Stimulated activated effector memory CD8-positive, alpha-beta T cell treated with anti-CD3 and anti-CD28 coated beads, Interleukin-12 subunit alpha, Interleukin-12 subunit beta, amount 100 ng/mL, for 72 hours (primary cell): Measurements from ENCODE around the gene SMAD7.

Source experiments
- ATAC-seq: fragments of 150-1000 bp; cut with Tn5 transposase; 2 replicates; pipeline ENCODE4 v1.10.0; 2021
- DNase-seq, 2 donors: peaks; one replicate each; pipeline ENCODE4 v3.0.0; 2021 to 2022; ENCODE audit warnings: low spot score in 2 of 2
- H3K27ac Mint-ChIP-seq: one replicate; pipeline ENCODE4 v1.8.0; 2022; ENCODE audit warnings: mild to moderate bottlenecking, mixed read lengths
- H3K36me3 Mint-ChIP-seq: one replicate; pipeline ENCODE4 v1.8.0; 2022; ENCODE audit warnings: mild to moderate bottlenecking, mixed read lengths
- H3K4me1 Mint-ChIP-seq: one replicate; pipeline ENCODE4 v1.8.0; 2022; ENCODE audit warnings: mixed read lengths
- H3K4me3 Mint-ChIP-seq: one replicate; pipeline ENCODE4 v1.8.0; 2022; ENCODE audit warnings: mild to moderate bottlenecking, mixed read lengths
- H3K9me3 Mint-ChIP-seq: one replicate; pipeline ENCODE4 v1.8.0; 2022; ENCODE audit warnings: mixed read lengths

The SMAD7 gene

GRCh38 chr18:48974304-48975119 lies 23.7 kb upstream of the SMAD7 start:
- no peak for ATAC-seq
- peak overlapping the region; percentile 42 for H3K4me3 Mint-ChIP-seq
- no peak for DNase-seq
- H3K4me1 Mint-ChIP-seq: peaks cover 36% of the 10 kb centered on the region
- no peaks in the 10 kb centered on the region for H3K9me3 Mint-ChIP-seq
- H3K36me3 Mint-ChIP-seq: peaks cover 5% of the 10 kb centered on the region
- no peak overlapping the region for H3K27ac Mint-ChIP-seq

DNA sequence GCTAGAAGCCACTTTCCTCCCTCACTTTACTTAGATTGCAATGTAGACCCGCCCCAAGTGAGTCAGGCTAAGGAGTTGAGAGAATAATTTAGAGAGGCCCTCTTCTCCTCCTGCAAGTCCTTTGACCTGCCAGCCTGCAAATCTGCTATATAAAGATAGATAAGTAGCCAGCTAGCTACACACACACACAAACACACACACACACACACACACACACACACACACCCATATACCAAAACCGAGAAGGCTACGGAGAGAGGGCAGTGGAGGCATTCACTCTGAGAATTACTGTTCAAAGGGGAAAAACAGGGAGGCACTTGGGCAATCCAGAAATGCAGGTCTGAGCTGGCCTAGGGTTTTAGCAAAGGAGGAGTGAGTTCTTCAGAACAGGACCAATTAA lies 23.0 kb upstream of the SMAD7 start:
- H3K4me3 Mint-ChIP-seq: no peak overlapping the region
- no peaks in the 10 kb centered on the region for H3K36me3 Mint-ChIP-seq
- ATAC-seq: no peak
- H3K4me1 Mint-ChIP-seq: peaks cover 29% of the 10 kb centered on the region
- no peak for DNase-seq
- H3K27ac Mint-ChIP-seq: no peak overlapping the region
- no peaks in the 10 kb centered on the region for H3K9me3 Mint-ChIP-seq

DNA sequence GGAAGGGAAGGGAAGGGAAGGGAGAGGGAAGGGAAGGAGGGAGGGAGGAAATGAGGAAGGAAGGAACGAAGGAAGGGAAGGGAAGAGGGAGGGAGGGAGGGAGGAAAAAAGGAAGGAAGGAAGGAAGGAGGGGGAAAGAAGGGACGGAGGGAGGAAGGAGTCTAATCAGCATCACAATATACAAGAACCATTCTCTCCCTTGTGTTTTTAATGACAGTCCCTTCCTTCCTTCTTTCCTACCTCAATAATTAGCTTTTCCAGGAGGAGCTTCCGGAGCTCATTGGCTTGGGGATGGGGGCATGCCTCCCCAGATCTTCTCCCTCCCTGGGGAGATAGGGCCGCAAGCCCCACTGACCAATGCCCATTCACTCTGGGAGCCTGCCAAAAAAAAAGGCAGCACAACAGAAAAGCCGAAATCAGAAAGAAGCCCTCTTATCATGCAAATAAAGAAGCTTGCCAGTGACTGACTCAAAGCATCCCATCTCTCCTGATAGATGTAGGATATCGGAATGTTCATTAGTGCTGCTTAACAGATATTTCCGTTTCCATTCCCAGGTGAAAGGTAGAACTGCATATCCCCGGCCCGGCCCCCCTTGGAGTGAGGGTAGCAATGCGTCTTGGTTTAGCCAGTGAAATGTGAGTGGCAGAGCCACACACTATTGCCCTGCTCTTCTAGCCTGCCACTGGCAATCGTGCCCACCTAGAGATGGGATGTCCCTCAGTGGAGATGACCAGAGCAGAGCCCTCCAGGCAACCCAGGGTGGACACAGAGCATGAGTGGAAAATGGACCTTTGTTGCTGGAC lies 17.8 kb upstream of the SMAD7 start:
- H3K4me3 Mint-ChIP-seq: no peak overlapping the region
- H3K27ac Mint-ChIP-seq: no peak overlapping the region
- H3K36me3 Mint-ChIP-seq: no peaks in the 10 kb centered on the region
- ATAC-seq (no peak), DNase-seq (no peak)
- H3K4me1 Mint-ChIP-seq: peaks cover under 1% of the 10 kb centered on the region
- H3K9me3 Mint-ChIP-seq: no peaks in the 10 kb centered on the region

DNA sequence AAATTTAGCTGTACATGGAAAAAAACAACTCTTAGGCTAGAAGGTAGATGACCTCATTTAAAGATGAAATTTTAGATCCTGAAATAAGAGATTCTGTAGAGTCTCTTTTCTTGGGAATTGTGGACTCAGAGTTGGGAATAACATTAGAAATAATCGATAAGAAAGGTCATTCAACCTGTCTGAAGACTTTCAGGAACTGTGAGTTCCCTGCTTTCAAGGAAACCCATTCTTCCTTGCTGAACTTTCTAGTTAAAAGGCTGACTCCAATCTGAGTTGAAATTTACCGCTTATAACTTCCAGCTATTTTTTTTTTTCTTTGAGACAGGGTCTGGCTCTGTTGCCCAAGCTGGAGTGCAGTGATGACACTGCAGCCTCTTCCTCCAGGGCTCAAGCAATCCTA lies 16.8 kb upstream of the SMAD7 start:
- ATAC-seq (no peak), DNase-seq (no peak)
- Mint-ChIP-seq H3K27ac (no peak overlapping the region), H3K4me1 (peaks cover 12% of the 10 kb centered on the region), H3K36me3 (no peaks in the 10 kb centered on the region), H3K4me3 (no peak overlapping the region), H3K9me3 (no peaks in the 10 kb centered on the region)

- no peaks in the 10 kb centered on the region for H3K9me3 Mint-ChIP-seq
- DNase-seq (no peak), ATAC-seq (no peak)
- H3K4me1 Mint-ChIP-seq: peaks cover 14% of the 10 kb centered on the region
- H3K27ac Mint-ChIP-seq: no peak overlapping the region
- H3K36me3 Mint-ChIP-seq: no peaks in the 10 kb centered on the region
- no peak overlapping the region for H3K4me3 Mint-ChIP-seq
These were observed 15.8 kb upstream of the SMAD7 start for GRCh38 chr18:48966523-48966922.

DNA sequence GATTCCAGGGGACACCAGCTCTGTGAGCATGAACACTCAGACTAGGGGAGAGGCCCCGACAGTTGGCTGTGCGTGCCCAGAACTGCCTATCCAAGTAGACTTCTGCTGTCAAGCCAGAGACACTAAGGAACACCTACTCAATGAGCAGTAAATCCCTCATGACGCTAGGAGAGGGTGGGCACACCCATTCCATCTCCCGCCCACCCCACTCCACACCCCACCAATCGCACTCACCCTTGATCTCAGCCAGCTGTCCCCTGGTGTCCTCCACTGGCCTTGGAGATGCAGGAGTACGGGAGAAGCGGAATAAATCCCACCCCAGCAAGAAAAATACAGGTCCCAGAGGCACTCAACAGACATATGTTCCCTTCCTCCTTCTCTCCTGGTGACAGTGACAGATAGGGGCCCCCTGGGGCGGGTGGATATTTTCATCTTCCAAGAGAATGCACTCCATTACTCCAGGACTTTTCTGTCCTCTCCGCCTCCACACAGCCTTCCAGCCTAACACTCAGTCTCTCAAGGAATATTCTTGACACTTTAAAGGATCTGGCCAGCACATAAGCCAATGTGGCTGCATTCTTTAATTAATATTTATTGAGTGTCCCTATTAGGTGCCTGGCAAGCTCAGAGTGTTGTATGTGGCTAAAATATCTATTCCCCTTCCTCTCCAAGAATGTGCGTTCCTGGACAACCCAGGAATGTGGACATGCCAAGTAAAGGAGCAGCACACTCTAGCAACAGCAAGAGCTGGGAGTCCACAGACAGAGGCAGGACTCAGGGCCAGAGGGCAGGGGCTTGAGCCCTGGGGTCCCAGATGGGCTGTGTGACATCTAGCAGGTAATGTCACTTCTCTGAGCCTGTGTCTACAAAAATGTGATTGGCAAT lies 13.1 kb upstream of the SMAD7 start:
- DNase-seq (no peak), ATAC-seq (peak; percentile 19)
- H3K9me3 Mint-ChIP-seq: no peaks in the 10 kb centered on the region
- H3K27ac Mint-ChIP-seq: no peak overlapping the region
- no peaks in the 10 kb centered on the region for H3K36me3 Mint-ChIP-seq
- H3K4me1 Mint-ChIP-seq: peaks cover 14% of the 10 kb centered on the region
- no peak overlapping the region for H3K4me3 Mint-ChIP-seq

- ATAC-seq: peak; percentile 76
- no peaks in the 10 kb centered on the region for H3K36me3 Mint-ChIP-seq
- H3K4me1 Mint-ChIP-seq: peaks cover 14% of the 10 kb centered on the region
- no peaks in the 10 kb centered on the region for H3K9me3 Mint-ChIP-seq
- H3K4me3 Mint-ChIP-seq: no peak overlapping the region
- no peak for DNase-seq
- H3K27ac Mint-ChIP-seq: no peak overlapping the region
These were observed 12.3 kb upstream of the SMAD7 start for GRCh38 chr18:48962994-48963561.

- Mint-ChIP-seq H3K9me3 (no peaks in the 10 kb centered on the region), H3K4me3 (no peak overlapping the region), H3K27ac (no peak overlapping the region), H3K4me1 (peaks cover 14% of the 10 kb centered on the region), H3K36me3 (no peaks in the 10 kb centered on the region)
- ATAC-seq (no peak), DNase-seq (no peak)
These were observed 11.7 kb upstream of the SMAD7 start for GRCh38 chr18:48962252-48962993.

GRCh38 chr18:48961547-48961946 lies 10.8 kb upstream of the SMAD7 start:
- H3K27ac Mint-ChIP-seq: no peak overlapping the region
- H3K4me3 Mint-ChIP-seq: no peak overlapping the region

DNA sequence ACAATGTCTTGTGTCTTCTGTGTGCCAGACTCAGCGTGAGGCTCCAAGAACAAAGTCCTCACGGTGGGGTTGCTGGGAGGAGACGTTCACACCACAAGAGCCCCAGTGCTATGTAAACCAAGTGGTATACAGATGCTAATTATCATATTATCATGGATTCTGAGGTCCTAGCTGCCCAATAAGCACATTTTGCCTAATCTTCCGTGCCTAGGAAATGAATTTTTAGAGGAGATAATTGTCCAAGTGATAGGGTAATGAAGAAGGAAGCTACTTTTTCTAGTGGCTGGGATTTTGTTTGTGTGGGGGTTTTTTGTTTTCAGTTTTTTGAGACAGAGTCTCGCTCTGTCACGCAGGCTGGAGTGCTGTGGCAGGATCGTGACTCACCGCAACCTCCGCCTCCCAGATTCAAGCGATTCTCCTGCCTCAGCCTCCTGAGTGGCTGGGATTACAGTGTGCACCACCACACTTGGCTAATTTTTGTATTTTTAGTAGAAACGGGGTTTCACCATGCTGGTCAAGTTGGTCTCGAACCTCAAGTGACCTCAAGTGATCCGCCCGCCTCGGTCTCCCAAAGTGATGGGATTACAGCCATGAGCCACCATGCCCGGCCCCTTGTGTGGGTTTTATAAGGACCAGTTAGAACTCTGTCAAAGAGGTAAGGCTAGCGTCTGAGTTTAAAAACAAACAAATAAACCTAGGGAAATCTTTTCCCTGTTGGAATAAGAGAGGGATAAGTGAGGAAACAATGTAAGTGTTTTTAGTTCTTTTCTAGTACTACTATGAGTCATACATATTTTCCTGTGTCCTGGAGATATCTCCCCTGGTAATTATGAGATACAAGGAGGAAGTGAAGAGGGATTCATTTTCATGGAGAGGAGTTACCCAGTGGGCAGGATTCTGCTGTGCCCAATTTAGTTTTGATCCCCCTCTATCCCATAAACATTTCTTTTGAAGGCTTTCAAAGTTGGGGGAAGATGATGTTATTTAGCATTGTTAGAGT lies 9.5 kb upstream of the SMAD7 start:
- ATAC-seq (no peak), DNase-seq (no peak)
- no peaks in the 10 kb centered on the region for H3K36me3 Mint-ChIP-seq
- H3K4me1 Mint-ChIP-seq: peaks cover 27% of the 10 kb centered on the region
- no peak overlapping the region for H3K4me3 Mint-ChIP-seq
- no peak overlapping the region for H3K27ac Mint-ChIP-seq
- H3K9me3 Mint-ChIP-seq: no peaks in the 10 kb centered on the region

More at GRCh38 chr18:48961547-48961946, 10.8 kb upstream of the SMAD7 start:
- DNase-seq (no peak), ATAC-seq (no peak)
- no peaks in the 10 kb centered on the region for H3K36me3 Mint-ChIP-seq
- H3K9me3 Mint-ChIP-seq: no peaks in the 10 kb centered on the region
- peaks cover 14% of the 10 kb centered on the region for H3K4me1 Mint-ChIP-seq

- Mint-ChIP-seq H3K9me3 (no peaks in the 10 kb centered on the region), H3K27ac (no peak overlapping the region), H3K4me3 (no peak overlapping the region), H3K4me1 (peaks cover 34% of the 10 kb centered on the region), H3K36me3 (no peaks in the 10 kb centered on the region)
- ATAC-seq (no peak), DNase-seq (no peak)
These were observed 8.8 kb upstream of the SMAD7 start for GRCh38 chr18:48959551-48959920.

DNA sequence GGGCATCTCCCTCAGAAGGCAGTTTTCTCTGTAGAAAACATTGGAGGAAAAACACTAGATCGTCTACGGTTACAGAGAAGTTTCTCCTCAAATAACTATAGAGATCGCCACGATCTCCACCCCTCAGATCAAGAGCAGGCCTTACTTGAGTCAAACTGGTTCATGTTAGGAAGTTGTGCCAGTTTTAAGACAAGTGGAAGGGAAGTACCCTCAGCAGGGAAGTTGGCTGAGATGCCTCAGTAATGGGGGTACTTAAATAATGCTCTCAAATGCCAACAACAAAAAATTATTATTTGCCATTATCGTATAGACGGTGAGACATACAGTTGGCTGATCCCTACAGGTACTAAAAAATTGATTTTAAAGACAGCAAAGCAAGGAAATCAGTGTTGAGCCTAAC lies 8.2 kb upstream of the SMAD7 start:
- Mint-ChIP-seq H3K4me1 (peaks cover 39% of the 10 kb centered on the region), H3K9me3 (no peaks in the 10 kb centered on the region), H3K4me3 (no peak overlapping the region), H3K27ac (no peak overlapping the region), H3K36me3 (no peaks in the 10 kb centered on the region)
- ATAC-seq (no peak), DNase-seq (no peak)

DNA sequence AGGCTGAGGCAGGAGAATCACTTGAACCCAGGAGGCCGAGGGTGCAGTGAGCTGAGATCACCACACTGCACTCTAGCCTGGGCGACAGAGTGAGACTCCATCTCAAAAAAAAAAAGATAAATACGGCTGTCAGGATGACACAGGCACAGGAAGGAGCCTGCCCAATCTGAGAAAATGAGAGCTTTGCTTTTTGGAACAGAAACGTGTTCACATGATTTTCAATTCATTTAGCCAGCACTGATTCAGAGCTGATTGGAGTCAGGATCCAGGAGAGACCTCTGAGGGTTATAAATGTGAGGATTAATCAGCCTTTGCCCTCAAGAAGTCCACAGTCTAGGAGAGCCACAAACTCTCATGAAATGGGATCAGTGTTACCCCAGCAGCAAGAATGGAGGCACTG lies 6.9 kb upstream of the SMAD7 start:
- ATAC-seq: no peak
- no peak overlapping the region for H3K4me3 Mint-ChIP-seq
- no peak overlapping the region for H3K27ac Mint-ChIP-seq
- no peaks in the 10 kb centered on the region for H3K9me3 Mint-ChIP-seq
- peaks cover 3% of the 10 kb centered on the region for H3K36me3 Mint-ChIP-seq
- DNase-seq: no peak
- H3K4me1 Mint-ChIP-seq: peaks cover 28% of the 10 kb centered on the region
